Measurements from ENCODE around the gene F2. TPM values are rescaled to one million over a fixed set of nuclear protein-coding genes. Genes with fewer than 3 reads are reported as not detected.

Gene F2
- total RNA-seq, 2 experiments from 2014 or later = not detected

- no peak overlapping the region for H3K4me3 Mint-ChIP-seq
Observed at GRCh38 chr11:46677991-46678740, 40.8 kb upstream of the F2 start.

GRCh38 chr11:46678741-46679130 lies 40.3 kb upstream of the F2 start:
- DNase-seq (no peak), ATAC-seq (ENCODE audit: low read depth) (no peak)
- no peak overlapping the region for H3K27ac Mint-ChIP-seq
- H3K27me3 Mint-ChIP-seq = no peaks in the 10 kb centered on the region
- H3K4me1 Mint-ChIP-seq = peaks cover 24% of the 10 kb centered on the region
- H3K9me3 Mint-ChIP-seq = no peaks in the 10 kb centered on the region
- H3K4me3 Mint-ChIP-seq = no peak overlapping the region
- peaks cover 14% of the 10 kb centered on the region for H3K36me3 Mint-ChIP-seq
- POLR2A ChIA-PET = interaction anchor here (0.5 kb wide), 1 partner anchor 62 kb away, joined by 3 read pairs; the partner anchor contains the start of genes ATG13 and HARBI1

More at GRCh38 chr11:46677991-46678740, 40.8 kb upstream of the F2 start:
- DNase-seq (no peak), ATAC-seq (ENCODE audit: low read depth) (no peak)
- H3K4me1 Mint-ChIP-seq = peaks cover 24% of the 10 kb centered on the region
- peaks cover 17% of the 10 kb centered on the region for H3K36me3 Mint-ChIP-seq
- POLR2A ChIA-PET = interaction anchor here (0.5 kb wide), 1 partner anchor 61 kb away, joined by 3 read pairs; the partner anchor contains the start of genes ATG13 and HARBI1
- H3K27me3 Mint-ChIP-seq = no peaks in the 10 kb centered on the region
- no peak overlapping the region for H3K27ac Mint-ChIP-seq
- H3K9me3 Mint-ChIP-seq = no peaks in the 10 kb centered on the region

GRCh38 chr11:46679241-46680163 lies 39.5 kb upstream of the F2 start:
- H3K27ac Mint-ChIP-seq = no peak overlapping the region
- DNase-seq = no peak
- H3K4me1 Mint-ChIP-seq = peaks cover 20% of the 10 kb centered on the region
- no peaks in the 10 kb centered on the region for H3K9me3 Mint-ChIP-seq
- POLR2A ChIA-PET = interaction anchor here (0.5 kb wide), 1 partner anchor 89 kb away, joined by 3 read pairs; no protein-coding TSS in a partner anchor
- no peak overlapping the region for H3K4me3 Mint-ChIP-seq
- no peaks in the 10 kb centered on the region for H3K27me3 Mint-ChIP-seq
- H3K36me3 Mint-ChIP-seq = peaks cover 16% of the 10 kb centered on the region
- ATAC-seq (ENCODE audit: low read depth) = no peak

GRCh38 chr11:46680164-46680760 lies 38.8 kb upstream of the F2 start:
- Mint-ChIP-seq H3K4me1 (peaks cover 14% of the 10 kb centered on the region), H3K36me3 (peaks cover 16% of the 10 kb centered on the region), H3K4me3 (no peak overlapping the region), H3K9me3 (no peaks in the 10 kb centered on the region), H3K27ac (no peak overlapping the region), H3K27me3 (no peaks in the 10 kb centered on the region)
- no peak for DNase-seq
- POLR2A ChIA-PET = interaction anchor here (0.5 kb wide), 1 partner anchor 90 kb away, joined by 3 read pairs; no protein-coding TSS in a partner anchor
- ATAC-seq (ENCODE audit: low read depth) = no peak

- Mint-ChIP-seq H3K4me3 (no peak overlapping the region), H3K27me3 (no peaks in the 10 kb centered on the region), H3K27ac (no peak overlapping the region), H3K36me3 (peaks cover 16% of the 10 kb centered on the region), H3K9me3 (no peaks in the 10 kb centered on the region), H3K4me1 (peaks cover 9% of the 10 kb centered on the region)
- no peak for DNase-seq
- no peak for ATAC-seq (ENCODE audit: low read depth)
- POLR2A ChIA-PET = interaction anchor here (2.2 kb wide), 1 partner anchor 10 kb away, joined by 9 read pairs; no protein-coding TSS in a partner anchor
Observed at GRCh38 chr11:46680815-46681214, 38.2 kb upstream of the F2 start.

- no peak overlapping the region for H3K4me3 Mint-ChIP-seq
- POLR2A ChIA-PET = interaction anchor here (1.7 to 2.2 kb wide), 2 partner anchors 11 to 18 kb away, joined by 7 to 9 read pairs; partner anchors contain the start of genes ARHGAP1 and ZNF408
- no peaks in the 10 kb centered on the region for H3K27me3 Mint-ChIP-seq
- DNase-seq = no peak
- no peaks in the 10 kb centered on the region for H3K9me3 Mint-ChIP-seq
- H3K4me1 Mint-ChIP-seq = peaks cover 3% of the 10 kb centered on the region
- ATAC-seq (ENCODE audit: low read depth) = no peak
- H3K27ac Mint-ChIP-seq = no peak overlapping the region
- peaks cover 17% of the 10 kb centered on the region for H3K36me3 Mint-ChIP-seq
Observed at GRCh38 chr11:46681814-46682213, 37.2 kb upstream of the F2 start.

- no peak for DNase-seq
- Mint-ChIP-seq H3K4me3 (no peak overlapping the region), H3K4me1 (no peaks in the 10 kb centered on the region), H3K9me3 (no peaks in the 10 kb centered on the region), H3K27ac (no peak overlapping the region), H3K36me3 (peaks cover 17% of the 10 kb centered on the region), H3K27me3 (no peaks in the 10 kb centered on the region)
- POLR2A ChIA-PET = interaction anchor here (1.0 to 2.2 kb wide), 3 partner anchors 12 to 17 kb away, joined by 3 to 9 read pairs (median 7); partner anchors contain the start of genes ARHGAP1 and ZNF408
- no peak for ATAC-seq (ENCODE audit: low read depth)
Observed at GRCh38 chr11:46682773-46683752, 36.0 kb upstream of the F2 start.

- H3K27me3 Mint-ChIP-seq = no peaks in the 10 kb centered on the region
- POLR2A ChIA-PET = interaction anchor here (1.0 to 1.9 kb wide), 2 partner anchors 8 to 12 kb away, joined by 3 to 4 read pairs; no protein-coding TSS in a partner anchor
- no peak overlapping the region for H3K4me3 Mint-ChIP-seq
- no peak for ATAC-seq (ENCODE audit: low read depth)
- H3K27ac Mint-ChIP-seq = no peak overlapping the region
- H3K4me1 Mint-ChIP-seq = peaks cover 2% of the 10 kb centered on the region
- H3K9me3 Mint-ChIP-seq = no peaks in the 10 kb centered on the region
- H3K36me3 Mint-ChIP-seq = peaks cover 17% of the 10 kb centered on the region
- DNase-seq = no peak
Observed at GRCh38 chr11:46684367-46684766, 34.6 kb upstream of the F2 start.

- Mint-ChIP-seq H3K9me3 (no peaks in the 10 kb centered on the region), H3K27me3 (no peaks in the 10 kb centered on the region), H3K4me3 (no peak overlapping the region), H3K27ac (peak overlapping the region; percentile 48), H3K4me1 (peaks cover 2% of the 10 kb centered on the region), H3K36me3 (peaks cover 12% of the 10 kb centered on the region)
- ATAC-seq (ENCODE audit: low read depth) = no peak
- no peak for DNase-seq
- POLR2A ChIA-PET = interaction anchor here (0.5 to 1.3 kb wide), 2 partner anchors 9 to 155 kb away, joined by 3 to 5 read pairs; no protein-coding TSS in a partner anchor
Observed at GRCh38 chr11:46686886-46687795, 31.9 kb upstream of the F2 start.

GRCh38 chr11:46690702-46691101 lies 28.3 kb upstream of the F2 start:
- DNase-seq = no peak
- Mint-ChIP-seq H3K27me3 (no peaks in the 10 kb centered on the region), H3K36me3 (peaks cover 15% of the 10 kb centered on the region), H3K4me1 (peaks cover 5% of the 10 kb centered on the region), H3K27ac (no peak overlapping the region), H3K9me3 (no peaks in the 10 kb centered on the region), H3K4me3 (no peak overlapping the region)
- POLR2A ChIA-PET = interaction anchor here (1.4 kb wide), 1 partner anchor 10 kb away, joined by 4 read pairs; the partner anchor contains the start of genes ARHGAP1 and ZNF408
- no peak for ATAC-seq (ENCODE audit: low read depth)

GRCh38 chr11:46692450-46692849 lies 26.6 kb upstream of the F2 start:
- no peaks in the 10 kb centered on the region for H3K9me3 Mint-ChIP-seq
- no peaks in the 10 kb centered on the region for H3K27me3 Mint-ChIP-seq
- H3K27ac Mint-ChIP-seq = no peak overlapping the region
- ATAC-seq (ENCODE audit: low read depth) (no peak), DNase-seq (no peak)
- no peak overlapping the region for H3K4me3 Mint-ChIP-seq
- peaks cover 5% of the 10 kb centered on the region for H3K4me1 Mint-ChIP-seq
- peaks cover 13% of the 10 kb centered on the region for H3K36me3 Mint-ChIP-seq
- POLR2A ChIA-PET = interaction anchor here (0.8 kb wide), 1 partner anchor 22 kb away, joined by 3 read pairs; no protein-coding TSS in a partner anchor

Measured in activated naive CD8-positive, alpha-beta T cell treated with anti-CD3 and anti-CD28 coated beads, Interleukin-2, amount 10 ng/mL, durations not matched to agents 7 days and 5 days (primary cell).